HL-60 (cell line): ENCODE measurements around the gene OLAH.

Source experiments
- DNase-seq, 2 experiments: peaks; one replicate each; pipeline ENCODE4 v3.0.0-alpha.2; 2010 to 2020; ENCODE audit warnings: low read depth in 1 of 2, low spot score in 1 of 2
- H3K27ac ChIP-seq: fragments of 250-450 bp; sonication (Bioruptor Pico); replicated peaks from 2 replicates; pipeline ENCODE4 v1.5.1; 2020; ENCODE audit warnings: mild to moderate bottlenecking, moderate library complexity
- H3K27me3 ChIP-seq: fragments of 250-450 bp; sonication (Bioruptor Pico); 2 replicates; pipeline ENCODE4 v1.5.1; 2021; ENCODE audit warnings: mild to moderate bottlenecking, moderate library complexity; ENCODE audit not compliant: insufficient read depth, poor library complexity, severe bottlenecking
- H3K4me3 ChIP-seq: replicated peaks from 2 replicates; pipeline ENCODE4 v1.5.1; 2011; ENCODE audit warnings: mild to moderate bottlenecking, control low read depth, low read length; ENCODE audit not compliant: insufficient read depth
- GABPA ChIP-seq: IDR thresholded peaks from 2 replicates; pipeline ENCODE4 v1.6.1; 2012; ENCODE audit warnings: low read depth
- POLR2AphosphoS5 ChIP-seq: IDR thresholded peaks from 2 replicates; pipeline ENCODE4 v1.6.1; 2012; ENCODE audit warnings: low read depth
- SPI1 ChIP-seq: IDR thresholded peaks from 2 replicates; pipeline ENCODE4 v1.6.1; 2012; ENCODE audit warnings: low read depth, mild to moderate bottlenecking, borderline replicate concordance
- TF ChIP-seq, protein P1 (sequence below): IDR thresholded peaks from 2 replicates; pipeline ENCODE4 v1.6.1; 2012; ENCODE audit warnings: low read depth; ENCODE audit not compliant: insufficient replicate concordance
- TF ChIP-seq, protein P2 (sequence below): IDR thresholded peaks from one replicate; pipeline ENCODE4 v1.5.1; 2011; ENCODE audit warnings: low read length, control low read depth, inconsistent platforms; ENCODE audit not compliant: insufficient read depth

Gene OLAH

DNA sequence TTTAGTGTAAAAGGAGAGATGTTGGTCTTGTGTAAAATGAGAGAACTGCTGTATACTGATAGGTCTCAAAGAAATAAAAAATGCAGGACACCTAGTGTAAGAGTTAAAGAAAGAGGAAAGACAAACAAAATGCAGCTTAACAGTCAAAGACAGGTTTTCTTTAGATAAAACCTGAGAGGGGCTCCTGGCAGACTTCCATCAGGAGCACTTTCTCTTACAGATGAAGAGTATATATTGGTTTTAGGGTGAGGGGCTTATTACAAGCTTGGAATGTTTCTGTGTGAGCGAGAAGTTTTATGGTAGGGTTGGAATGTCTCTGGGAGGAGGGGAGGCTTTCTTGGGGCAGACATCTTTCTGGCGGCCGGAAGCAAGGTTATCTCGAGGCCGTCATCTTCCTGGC lies 28.6 kb downstream of the OLAH start:
- Histone ChIP-seq H3K27me3 (no peaks in the 10 kb centered on the region), H3K4me3 (no peak overlapping the region), H3K27ac (no peak overlapping the region)
- TF ChIP-seq SPI1 (no peak), POLR2AphosphoS5 (no peak), GABPA (no peak)
- TF ChIP-seq, protein P1, sequence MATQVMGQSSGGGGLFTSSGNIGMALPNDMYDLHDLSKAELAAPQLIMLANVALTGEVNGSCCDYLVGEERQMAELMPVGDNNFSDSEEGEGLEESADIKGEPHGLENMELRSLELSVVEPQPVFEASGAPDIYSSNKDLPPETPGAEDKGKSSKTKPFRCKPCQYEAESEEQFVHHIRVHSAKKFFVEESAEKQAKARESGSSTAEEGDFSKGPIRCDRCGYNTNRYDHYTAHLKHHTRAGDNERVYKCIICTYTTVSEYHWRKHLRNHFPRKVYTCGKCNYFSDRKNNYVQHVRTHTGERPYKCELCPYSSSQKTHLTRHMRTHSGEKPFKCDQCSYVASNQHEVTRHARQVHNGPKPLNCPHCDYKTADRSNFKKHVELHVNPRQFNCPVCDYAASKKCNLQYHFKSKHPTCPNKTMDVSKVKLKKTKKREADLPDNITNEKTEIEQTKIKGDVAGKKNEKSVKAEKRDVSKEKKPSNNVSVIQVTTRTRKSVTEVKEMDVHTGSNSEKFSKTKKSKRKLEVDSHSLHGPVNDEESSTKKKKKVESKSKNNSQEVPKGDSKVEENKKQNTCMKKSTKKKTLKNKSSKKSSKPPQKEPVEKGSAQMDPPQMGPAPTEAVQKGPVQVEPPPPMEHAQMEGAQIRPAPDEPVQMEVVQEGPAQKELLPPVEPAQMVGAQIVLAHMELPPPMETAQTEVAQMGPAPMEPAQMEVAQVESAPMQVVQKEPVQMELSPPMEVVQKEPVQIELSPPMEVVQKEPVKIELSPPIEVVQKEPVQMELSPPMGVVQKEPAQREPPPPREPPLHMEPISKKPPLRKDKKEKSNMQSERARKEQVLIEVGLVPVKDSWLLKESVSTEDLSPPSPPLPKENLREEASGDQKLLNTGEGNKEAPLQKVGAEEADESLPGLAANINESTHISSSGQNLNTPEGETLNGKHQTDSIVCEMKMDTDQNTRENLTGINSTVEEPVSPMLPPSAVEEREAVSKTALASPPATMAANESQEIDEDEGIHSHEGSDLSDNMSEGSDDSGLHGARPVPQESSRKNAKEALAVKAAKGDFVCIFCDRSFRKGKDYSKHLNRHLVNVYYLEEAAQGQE: no peak
- TF ChIP-seq, protein P2, sequence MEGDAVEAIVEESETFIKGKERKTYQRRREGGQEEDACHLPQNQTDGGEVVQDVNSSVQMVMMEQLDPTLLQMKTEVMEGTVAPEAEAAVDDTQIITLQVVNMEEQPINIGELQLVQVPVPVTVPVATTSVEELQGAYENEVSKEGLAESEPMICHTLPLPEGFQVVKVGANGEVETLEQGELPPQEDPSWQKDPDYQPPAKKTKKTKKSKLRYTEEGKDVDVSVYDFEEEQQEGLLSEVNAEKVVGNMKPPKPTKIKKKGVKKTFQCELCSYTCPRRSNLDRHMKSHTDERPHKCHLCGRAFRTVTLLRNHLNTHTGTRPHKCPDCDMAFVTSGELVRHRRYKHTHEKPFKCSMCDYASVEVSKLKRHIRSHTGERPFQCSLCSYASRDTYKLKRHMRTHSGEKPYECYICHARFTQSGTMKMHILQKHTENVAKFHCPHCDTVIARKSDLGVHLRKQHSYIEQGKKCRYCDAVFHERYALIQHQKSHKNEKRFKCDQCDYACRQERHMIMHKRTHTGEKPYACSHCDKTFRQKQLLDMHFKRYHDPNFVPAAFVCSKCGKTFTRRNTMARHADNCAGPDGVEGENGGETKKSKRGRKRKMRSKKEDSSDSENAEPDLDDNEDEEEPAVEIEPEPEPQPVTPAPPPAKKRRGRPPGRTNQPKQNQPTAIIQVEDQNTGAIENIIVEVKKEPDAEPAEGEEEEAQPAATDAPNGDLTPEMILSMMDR: no peak
- no peak for DNase-seq

DNA sequence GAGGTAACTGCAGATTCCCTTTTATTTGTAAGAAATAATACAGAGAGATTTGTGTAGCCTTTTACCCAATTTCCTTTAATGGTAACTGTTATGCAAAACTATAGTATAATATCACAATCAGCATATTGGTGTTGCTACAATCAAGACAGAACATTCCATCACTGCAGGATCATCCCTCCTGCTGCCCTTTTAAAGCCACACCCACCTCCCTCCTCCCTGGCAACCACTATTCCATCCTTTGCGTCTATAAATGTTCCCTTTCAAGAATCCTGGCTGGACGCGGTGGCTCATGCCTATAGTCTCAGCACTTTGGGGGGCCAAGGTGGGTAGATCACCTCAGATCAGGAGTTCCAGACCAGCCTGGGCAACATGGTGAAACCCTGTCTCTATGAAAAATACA lies 31.7 kb downstream of the OLAH start:
- no peak overlapping the region for H3K4me3 ChIP-seq
- H3K27ac ChIP-seq: no peak overlapping the region
- H3K27me3 ChIP-seq: no peaks in the 10 kb centered on the region
- TF ChIP-seq, protein P1: no peak
- TF ChIP-seq POLR2AphosphoS5 (no peak), SPI1 (no peak), GABPA (no peak)
- no peak for DNase-seq

DNA sequence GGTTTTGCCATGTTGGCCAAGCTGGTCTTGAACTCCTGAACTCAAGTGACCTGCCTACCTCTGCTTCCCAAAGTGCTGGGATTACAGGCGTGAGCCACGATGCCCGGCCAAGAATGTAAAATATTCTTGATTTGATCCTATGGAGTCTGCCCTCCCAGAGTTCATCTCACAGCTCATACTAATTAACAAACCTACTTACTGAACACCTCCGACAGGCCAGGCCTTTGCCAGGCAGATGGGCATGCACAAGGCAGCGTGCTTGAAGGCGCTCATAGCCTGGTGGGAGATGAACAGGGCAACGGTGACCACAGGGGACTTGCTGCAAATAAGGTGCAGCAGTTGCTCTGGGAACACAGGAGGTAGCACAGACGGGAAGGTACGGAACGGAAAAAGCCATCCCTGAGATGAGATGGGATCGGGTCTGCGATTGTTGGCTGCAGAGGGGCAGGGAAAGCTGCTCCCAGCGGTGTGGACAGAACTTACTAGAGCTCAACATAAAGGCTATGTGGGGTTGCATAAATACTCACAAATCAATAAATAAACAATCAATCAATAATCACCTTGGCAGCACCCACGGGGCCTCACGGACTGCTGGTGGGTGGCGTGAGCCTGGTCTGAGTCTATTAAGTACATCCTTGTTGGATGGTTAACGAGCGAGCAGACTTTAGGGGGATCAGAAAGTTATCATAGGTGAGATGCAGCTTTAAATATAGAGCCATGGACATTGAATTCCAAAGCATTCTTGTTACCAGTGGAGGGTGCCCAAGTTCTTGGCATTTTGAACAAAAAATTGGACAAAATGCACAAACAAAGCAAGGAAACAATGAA lies 40.1 kb downstream of the OLAH start:
- TF ChIP-seq SPI1 (no peak), POLR2AphosphoS5 (no peak), GABPA (no peak)
- TF ChIP-seq, protein P2: no peak
- TF ChIP-seq, protein P1: no peak
- DNase-seq: no peak
- Histone ChIP-seq H3K4me3 (no peak overlapping the region), H3K27ac (no peak overlapping the region), H3K27me3 (no peaks in the 10 kb centered on the region)
